PC-3 (cell line): ENCODE measurements around the gene ICE1.
"Not testable (repeated sequence)": the region's sequence is repeated elsewhere in the genome, so short reads cannot be mapped to it uniquely, and the experiment has no call there.

Experiments
- CTCF ChIP-seq: fragments of 300-600 bp; sonication (generic); conservative IDR thresholded peaks from 2 replicates; pipeline ENCODE4 v1.5.1; 2017; ENCODE audit warnings: antibody characterized with exemption, low read depth, mild to moderate bottlenecking, low read length
- EZH2 ChIP-seq: fragments of 300-600 bp; sonication (generic); IDR thresholded peaks from one replicate; pipeline ENCODE4 v1.6.1; 2017; ENCODE audit warnings: antibody characterized with exemption, mild to moderate bottlenecking, low read length; ENCODE audit not compliant: unreplicated experiment

GRCh38 chr5:5390121-5390869 is 32.2 kb upstream of the ICE1 start:
- not testable (repeated sequence) for TF ChIP-seq CTCF, EZH2
